Astrocyte (in vitro differentiated cells and primary cell): ENCODE results near the gene RFC1. TPM values are rescaled to one million over a fixed set of nuclear protein-coding genes. Genes with fewer than 3 reads are reported as not detected.

Source experiments
- DNase-seq: peaks from one replicate; pipeline ENCODE4 v3.0.0-alpha.2; 2010; ENCODE audit warnings: low read depth
- FAIRE-seq: peaks from 2 replicates; lab custom pipeline; 2011; peaks lifted over from hg19 to GRCh38; lab: Jason Lieb, UNC
- H2AFZ ChIP-seq: 2 replicates; pipeline ENCODE4 v1.6.0; 2012; ENCODE audit warnings: low read depth, low read length, inconsistent platforms
- H3K27ac ChIP-seq: 2 replicates; pipeline ENCODE4 v1.5.1; 2011; ENCODE audit warnings: low read depth, low read length, inconsistent platforms
- H3K27me3 ChIP-seq: 2 replicates; pipeline ENCODE4 v1.6.0; 2011; ENCODE audit warnings: low read length, inconsistent platforms; ENCODE audit not compliant: insufficient read depth
- H3K36me3 ChIP-seq: 2 replicates; pipeline ENCODE4 v1.5.1; 2011; ENCODE audit warnings: low read length, inconsistent platforms; ENCODE audit not compliant: insufficient read depth
- H3K4me1 ChIP-seq: 2 replicates; pipeline ENCODE4 v1.5.1; 2011; ENCODE audit warnings: low read length, inconsistent platforms; ENCODE audit not compliant: insufficient read depth
- H3K4me2 ChIP-seq: 2 replicates; pipeline ENCODE4 v1.6.0; 2012; ENCODE audit warnings: low read length, inconsistent platforms
- H3K4me3 ChIP-seq: 2 replicates; pipeline ENCODE4 v1.5.1; 2011; ENCODE audit warnings: low read depth, mild to moderate bottlenecking, low read length, inconsistent platforms; ENCODE audit not compliant: insufficient read depth
- H3K79me2 ChIP-seq: 2 replicates; pipeline ENCODE4 v1.6.0; 2012; ENCODE audit warnings: mild to moderate bottlenecking, low read length, inconsistent platforms; ENCODE audit not compliant: insufficient read depth
- H3K9ac ChIP-seq: 2 replicates; pipeline ENCODE4 v1.6.0; 2012; ENCODE audit warnings: mild to moderate bottlenecking, low read length, inconsistent platforms
- H3K9me3 ChIP-seq: 2 replicates; pipeline ENCODE4 v1.5.1; 2012; ENCODE audit warnings: low read depth, mild to moderate bottlenecking, low read length, inconsistent platforms; ENCODE audit not compliant: insufficient read depth
- H4K20me1 ChIP-seq: 2 replicates; pipeline ENCODE4 v1.6.0; 2012; ENCODE audit warnings: low read length, inconsistent platforms; ENCODE audit not compliant: insufficient read depth
- H3K27ac Mint-ChIP-seq: one replicate; pipeline ENCODE4 v1.8.0; 2021; ENCODE audit warnings: mild to moderate bottlenecking, mixed read lengths; ENCODE audit not compliant: unreplicated experiment
- H3K27me3 Mint-ChIP-seq: one replicate; pipeline ENCODE4 v1.8.0; 2021; ENCODE audit warnings: low read depth, mixed read lengths; ENCODE audit not compliant: unreplicated experiment
- H3K36me3 Mint-ChIP-seq: one replicate; pipeline ENCODE4 v1.8.0; 2021; ENCODE audit warnings: low read depth, mixed read lengths; ENCODE audit not compliant: unreplicated experiment
- H3K4me1 Mint-ChIP-seq: one replicate; pipeline ENCODE4 v1.8.0; 2021; ENCODE audit warnings: low read depth, mixed read lengths; ENCODE audit not compliant: unreplicated experiment
- H3K4me3 Mint-ChIP-seq: one replicate; pipeline ENCODE4 v1.8.0; 2021; ENCODE audit warnings: mild to moderate bottlenecking, moderate library complexity, mixed read lengths; ENCODE audit not compliant: unreplicated experiment
- H3K9me3 Mint-ChIP-seq: one replicate; pipeline ENCODE4 v1.8.0; 2021; ENCODE audit warnings: mild to moderate bottlenecking, mixed read lengths; ENCODE audit not compliant: unreplicated experiment
- EZH2 ChIP-seq: IDR thresholded peaks from 2 replicates; pipeline ENCODE4 v1.6.1; 2012; ENCODE audit warnings: mild to moderate bottlenecking, low read length, inconsistent platforms; ENCODE audit not compliant: insufficient read depth
- total RNA-seq: library from RNA; stranded (reverse); gene quantifications from 2 replicates; pipeline ENCODE4 v1.2.1, GENCODE V29; 2021
- TF ChIP-seq, protein P1 (sequence below): IDR thresholded peaks from 2 replicates; pipeline ENCODE4 v1.5.1; 2011; ENCODE audit warnings: low read depth, mild to moderate bottlenecking, inconsistent platforms, low read length, moderate library complexity; ENCODE audit not compliant: insufficient read depth

The RFC1 gene
- total RNA-seq, 1 donor from 2014 or later: 32.7 TPM

DNA sequence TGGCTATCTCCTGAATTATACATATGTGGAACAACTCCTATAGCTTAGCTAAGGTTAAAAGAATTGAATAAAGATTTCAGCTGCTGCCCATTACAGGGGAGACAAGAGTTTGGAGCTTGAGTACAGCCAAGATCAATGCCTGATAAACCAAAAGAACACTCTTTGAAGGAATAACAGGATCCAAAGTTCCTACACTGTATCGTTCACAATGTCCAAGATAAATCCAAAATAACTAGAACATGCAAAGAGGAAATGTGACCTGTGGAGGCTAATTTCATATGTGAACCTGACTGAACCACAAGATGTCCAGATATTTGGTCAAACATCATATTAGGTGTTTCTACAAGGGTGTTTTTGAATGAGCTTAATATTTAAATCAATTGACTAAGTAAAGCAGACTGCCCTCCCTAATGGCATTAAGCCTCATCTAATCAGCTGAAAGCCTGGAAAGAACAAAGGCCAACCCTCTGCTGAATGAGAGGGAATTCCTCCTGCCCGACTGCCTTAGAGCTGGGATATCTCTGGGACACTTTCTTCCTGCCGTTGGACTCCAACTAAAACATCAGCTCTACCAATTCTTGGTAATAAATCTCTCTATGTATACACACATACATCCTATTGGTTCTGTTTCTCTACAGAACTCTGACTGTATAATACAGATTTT lies 19.2 kb downstream of the RFC1 start:
- DNase-seq (no peak), FAIRE-seq (no peak)
- Histone ChIP-seq H2AFZ (no peak overlapping the region), H4K20me1 (peaks cover 4% of the 10 kb centered on the region), H3K27ac (no peak overlapping the region), H3K9ac (no peak overlapping the region), H3K4me3 (no peak overlapping the region), H3K4me2 (no peak overlapping the region), H3K36me3 (peaks cover 13% of the 10 kb centered on the region), H3K79me2 (peaks cover 51% of the 10 kb centered on the region), H3K27me3 (no peaks in the 10 kb centered on the region), H3K4me1 (peaks cover 3% of the 10 kb centered on the region), H3K9me3 (no peaks in the 10 kb centered on the region)
- Mint-ChIP-seq H3K9me3 (peaks cover 2% of the 10 kb centered on the region), H3K36me3 (peaks cover 23% of the 10 kb centered on the region), H3K27ac (no peak overlapping the region), H3K27me3 (no peaks in the 10 kb centered on the region), H3K4me1 (peaks cover 17% of the 10 kb centered on the region), H3K4me3 (no peak overlapping the region)
- TF ChIP-seq EZH2: no peak
- TF ChIP-seq, protein P1, sequence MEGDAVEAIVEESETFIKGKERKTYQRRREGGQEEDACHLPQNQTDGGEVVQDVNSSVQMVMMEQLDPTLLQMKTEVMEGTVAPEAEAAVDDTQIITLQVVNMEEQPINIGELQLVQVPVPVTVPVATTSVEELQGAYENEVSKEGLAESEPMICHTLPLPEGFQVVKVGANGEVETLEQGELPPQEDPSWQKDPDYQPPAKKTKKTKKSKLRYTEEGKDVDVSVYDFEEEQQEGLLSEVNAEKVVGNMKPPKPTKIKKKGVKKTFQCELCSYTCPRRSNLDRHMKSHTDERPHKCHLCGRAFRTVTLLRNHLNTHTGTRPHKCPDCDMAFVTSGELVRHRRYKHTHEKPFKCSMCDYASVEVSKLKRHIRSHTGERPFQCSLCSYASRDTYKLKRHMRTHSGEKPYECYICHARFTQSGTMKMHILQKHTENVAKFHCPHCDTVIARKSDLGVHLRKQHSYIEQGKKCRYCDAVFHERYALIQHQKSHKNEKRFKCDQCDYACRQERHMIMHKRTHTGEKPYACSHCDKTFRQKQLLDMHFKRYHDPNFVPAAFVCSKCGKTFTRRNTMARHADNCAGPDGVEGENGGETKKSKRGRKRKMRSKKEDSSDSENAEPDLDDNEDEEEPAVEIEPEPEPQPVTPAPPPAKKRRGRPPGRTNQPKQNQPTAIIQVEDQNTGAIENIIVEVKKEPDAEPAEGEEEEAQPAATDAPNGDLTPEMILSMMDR: no peak

DNA sequence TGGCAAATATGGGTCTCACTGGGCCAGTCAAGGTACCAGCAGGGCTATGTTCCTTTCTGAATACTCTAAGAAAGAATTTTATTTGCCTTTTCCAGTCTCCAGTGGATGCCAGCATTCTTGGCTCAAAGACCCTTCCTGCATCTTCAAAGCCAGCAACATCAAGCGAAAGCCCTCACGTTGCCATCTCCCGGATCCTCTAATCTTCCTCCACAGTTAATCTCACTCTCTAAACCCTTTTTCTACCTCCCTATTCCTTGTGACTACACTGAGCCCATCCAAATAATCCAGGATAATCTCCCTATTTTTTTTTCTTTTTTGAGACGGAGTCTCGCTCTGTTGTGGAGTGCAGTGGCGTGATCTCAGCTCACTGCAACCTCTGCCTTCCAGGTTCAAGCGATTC lies 23.4 kb downstream of the RFC1 start:
- no peaks in the 10 kb centered on the region for H3K9me3 Mint-ChIP-seq
- Histone ChIP-seq H4K20me1 (no peaks in the 10 kb centered on the region), H3K4me2 (no peak overlapping the region), H3K4me3 (no peak overlapping the region), H3K36me3 (peaks cover 10% of the 10 kb centered on the region), H3K27ac (no peak overlapping the region), H3K9me3 (no peaks in the 10 kb centered on the region), H2AFZ (no peak overlapping the region), H3K79me2 (peaks cover 37% of the 10 kb centered on the region), H3K9ac (no peak overlapping the region), H3K4me1 (no peaks in the 10 kb centered on the region), H3K27me3 (no peaks in the 10 kb centered on the region)
- FAIRE-seq: no peak
- DNase-seq: no peak
- H3K36me3 Mint-ChIP-seq: peaks cover 5% of the 10 kb centered on the region
- no peak for TF ChIP-seq EZH2
- TF ChIP-seq, protein P1: no peak
- H3K27me3 Mint-ChIP-seq: no peaks in the 10 kb centered on the region
- no peak overlapping the region for H3K4me3 Mint-ChIP-seq
- no peak overlapping the region for H3K27ac Mint-ChIP-seq
- peaks cover 2% of the 10 kb centered on the region for H3K4me1 Mint-ChIP-seq

DNA sequence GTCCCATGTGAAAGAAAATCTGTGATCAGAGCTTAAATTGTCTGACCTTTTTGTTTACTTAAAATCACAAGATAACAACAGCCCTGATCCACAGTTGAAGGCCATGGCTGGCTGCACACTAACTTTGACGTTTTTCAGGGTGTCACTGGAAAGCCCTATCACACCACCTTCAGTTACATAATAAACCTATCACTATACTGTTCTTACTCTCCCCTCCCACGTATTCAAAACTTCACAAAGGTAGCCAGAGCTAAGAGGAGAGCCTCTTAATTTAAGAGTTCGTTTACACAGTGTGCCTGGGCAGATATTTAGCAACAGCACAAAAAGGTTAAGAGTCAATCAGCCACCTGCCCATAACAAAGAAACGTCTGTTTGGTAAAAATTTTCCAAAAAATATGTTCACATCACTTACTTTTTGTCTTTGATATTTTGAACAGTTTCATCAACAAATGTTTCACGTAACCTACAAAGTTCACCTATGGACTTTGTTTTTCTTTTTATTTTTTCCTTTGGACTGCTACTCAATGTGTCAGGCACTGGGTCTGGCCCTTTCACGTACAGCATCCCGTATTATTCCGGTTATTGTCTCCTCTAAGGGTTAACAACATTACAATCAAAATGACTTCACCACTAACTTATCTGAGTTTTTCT lies 25.0 kb downstream of the RFC1 start:
- Mint-ChIP-seq H3K9me3 (no peaks in the 10 kb centered on the region), H3K36me3 (no peaks in the 10 kb centered on the region), H3K4me1 (no peaks in the 10 kb centered on the region), H3K27ac (no peak overlapping the region), H3K27me3 (no peaks in the 10 kb centered on the region), H3K4me3 (no peak overlapping the region)
- H3K4me2 ChIP-seq: no peak overlapping the region
- TF ChIP-seq, protein P1: no peak
- no peak for TF ChIP-seq EZH2
- no peak overlapping the region for H2AFZ ChIP-seq
- DNase-seq (no peak), FAIRE-seq (peak; percentile 23)
- H3K4me1 ChIP-seq: no peaks in the 10 kb centered on the region
- H3K9me3 ChIP-seq: no peaks in the 10 kb centered on the region
- H3K9ac ChIP-seq: no peak overlapping the region
- H3K27ac ChIP-seq: no peak overlapping the region
- peaks cover 26% of the 10 kb centered on the region for H3K79me2 ChIP-seq
- H4K20me1 ChIP-seq: peaks cover 4% of the 10 kb centered on the region
- peaks cover 8% of the 10 kb centered on the region for H3K36me3 ChIP-seq
- H3K27me3 ChIP-seq: no peaks in the 10 kb centered on the region
- no peak overlapping the region for H3K4me3 ChIP-seq
